GM18505 (cell line): ENCODE results near the gene SERTM2.
"Not testable (repeated sequence)": the region's sequence is repeated elsewhere in the genome, so short reads cannot be mapped to it uniquely, and the experiment has no call there.

ENCODE experiments used
- ATAC-seq: cut with Tn5 transposase; IDR thresholded peaks from one replicate; pipeline ENCODE4 v1.9.1; 2021; ENCODE audit not compliant: unreplicated experiment
- POLR2A ChIP-seq: IDR thresholded peaks from 4 replicates; pipeline ENCODE4 v1.6.1; 2011; ENCODE audit warnings: borderline replicate concordance; ENCODE audit not compliant: insufficient read depth, insufficient read length; ENCODE audit errors: extremely low read depth

The SERTM2 gene

DNA sequence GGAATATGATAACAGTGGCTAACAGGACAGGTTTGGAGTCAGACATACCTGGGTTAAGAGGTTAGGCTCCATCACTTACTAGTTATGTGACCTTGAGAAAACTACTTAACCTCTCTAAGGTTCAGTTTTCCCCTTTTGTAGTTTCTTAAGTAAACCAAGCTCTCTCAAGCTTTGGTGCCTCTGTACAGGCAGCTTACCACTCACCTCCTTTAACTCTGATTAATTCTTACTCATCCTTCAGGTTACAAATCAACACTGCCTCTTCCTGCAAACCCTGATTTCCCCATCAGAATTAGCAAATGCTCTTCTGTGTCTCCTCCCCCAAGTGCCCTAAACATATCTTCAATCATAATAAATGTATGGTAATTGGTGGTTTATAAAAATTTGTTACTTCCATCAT lies 3.5 kb upstream of the SERTM2 start:
- no peak for TF ChIP-seq POLR2A
- no peak for ATAC-seq

GRCh38 chrX:111515298-111515697 lies 3.9 kb downstream of the SERTM2 start:
- no peak for ATAC-seq
- no peak for TF ChIP-seq POLR2A

GRCh38 chrX:111518667-111519066 lies 7.2 kb downstream of the SERTM2 start:
- TF ChIP-seq POLR2A = no peak

DNA sequence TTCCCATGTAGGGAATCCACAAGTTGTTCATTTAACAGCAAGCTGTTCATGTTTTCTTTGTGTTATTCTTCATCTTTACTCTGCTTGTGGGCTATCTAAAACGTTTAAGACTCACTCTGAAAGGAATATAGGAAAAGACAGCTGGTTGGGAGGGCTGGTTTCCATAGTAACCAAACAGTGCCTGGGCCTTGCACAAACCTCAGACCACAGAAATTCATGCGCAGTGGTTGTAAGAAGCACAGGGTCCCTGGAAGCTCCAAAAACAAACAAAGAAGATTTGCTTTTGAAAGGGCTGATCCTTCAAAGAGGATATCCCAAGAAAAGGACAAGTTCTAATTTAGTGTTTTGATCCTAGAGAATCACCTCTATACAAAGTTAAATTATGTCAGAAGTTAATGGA lies 7.8 kb downstream of the SERTM2 start:
- ATAC-seq = no peak
- TF ChIP-seq POLR2A = no peak

More at GRCh38 chrX:111518667-111519066, 7.2 kb downstream of the SERTM2 start:
- no peak for ATAC-seq

DNA sequence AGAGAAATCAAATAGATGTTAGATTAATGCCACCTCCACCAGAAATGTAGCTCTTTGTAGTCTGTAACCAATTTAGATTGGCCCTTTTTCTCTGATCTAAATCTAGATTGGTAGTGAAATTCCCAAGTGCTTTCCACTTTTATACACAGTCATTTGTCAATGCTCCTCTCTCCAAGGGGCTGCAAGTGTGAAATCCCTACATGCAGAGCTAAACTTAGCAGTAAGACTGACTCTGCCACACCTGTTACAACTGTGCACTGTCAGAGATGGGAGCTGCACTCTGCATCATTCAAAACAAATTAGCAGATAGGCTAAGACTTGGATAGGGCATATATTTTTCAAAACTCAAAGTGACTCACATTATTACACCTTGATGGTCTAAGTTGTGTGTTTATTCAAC lies 9.1 kb downstream of the SERTM2 start:
- TF ChIP-seq POLR2A = no peak
- no peak for ATAC-seq

DNA sequence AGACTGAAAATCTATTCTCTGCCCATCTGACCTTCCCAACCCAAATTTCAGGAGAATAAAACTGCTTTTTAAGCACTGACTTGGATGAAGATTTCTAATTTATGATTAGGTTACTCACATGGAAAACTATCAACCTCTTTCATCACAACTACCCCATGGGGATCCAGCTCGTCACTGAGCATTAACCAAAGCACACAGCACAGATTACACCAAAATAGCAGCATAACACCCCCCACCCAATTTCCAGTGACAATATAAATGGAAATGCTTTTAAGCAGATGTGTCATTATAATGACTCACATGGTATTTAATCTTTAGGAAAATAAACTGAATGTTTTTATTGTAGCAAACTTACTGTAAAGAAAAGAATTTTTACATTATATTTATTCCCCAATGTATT lies 9.7 kb downstream of the SERTM2 start:
- no peak for ATAC-seq
- no peak for TF ChIP-seq POLR2A

- no peak for ATAC-seq
- no peak for TF ChIP-seq POLR2A
These were observed 31.8 kb downstream of the SERTM2 start for GRCh38 chrX:111543212-111543741.

DNA sequence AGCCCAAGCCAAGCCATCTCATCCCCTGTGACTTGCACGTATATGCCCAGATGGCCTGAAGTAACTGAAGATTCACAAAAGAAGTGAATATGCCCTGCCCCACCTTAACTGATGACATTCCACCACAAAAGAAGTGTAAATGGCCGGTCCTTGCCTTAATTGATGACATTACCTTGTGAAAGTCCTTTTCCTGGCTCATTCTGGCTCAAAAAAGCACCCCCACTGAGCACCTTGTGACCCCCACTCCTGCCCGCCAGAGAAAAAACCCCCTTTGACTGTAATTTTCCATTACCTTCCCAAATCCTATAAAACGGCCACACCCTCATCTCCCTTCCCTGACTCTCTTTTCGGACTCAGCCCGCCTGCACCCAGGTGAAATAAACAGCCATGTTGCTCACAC lies 37.8 kb downstream of the SERTM2 start:
- ATAC-seq = not testable (repeated sequence)

DNA sequence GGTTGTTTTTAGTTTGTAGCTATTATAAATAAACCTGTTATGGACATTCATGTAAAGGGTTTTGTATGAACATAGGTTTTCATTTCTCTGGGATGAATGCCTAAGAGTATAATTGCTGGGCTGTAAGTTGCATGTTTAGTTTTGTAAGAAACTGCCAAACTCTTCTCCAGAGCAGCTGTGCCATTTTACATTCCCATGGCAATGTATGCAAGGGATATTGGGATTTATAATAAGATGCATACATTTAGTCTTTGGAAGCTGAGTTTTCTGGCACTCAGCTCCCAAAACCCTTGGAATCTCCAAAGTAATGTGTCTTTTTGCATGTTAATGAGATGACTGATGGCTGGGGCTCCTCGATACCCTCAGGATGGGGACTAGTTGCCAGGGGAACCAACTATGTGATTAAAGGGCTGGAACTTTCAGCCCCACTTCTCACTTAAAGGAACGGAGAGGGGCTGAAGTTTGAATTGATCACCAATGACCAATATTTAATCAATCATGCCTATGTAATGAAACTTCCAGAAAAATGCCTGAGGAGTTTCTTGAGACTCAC lies 44.0 kb downstream of the SERTM2 start:
- TF ChIP-seq POLR2A = no peak
- no peak for ATAC-seq

DNA sequence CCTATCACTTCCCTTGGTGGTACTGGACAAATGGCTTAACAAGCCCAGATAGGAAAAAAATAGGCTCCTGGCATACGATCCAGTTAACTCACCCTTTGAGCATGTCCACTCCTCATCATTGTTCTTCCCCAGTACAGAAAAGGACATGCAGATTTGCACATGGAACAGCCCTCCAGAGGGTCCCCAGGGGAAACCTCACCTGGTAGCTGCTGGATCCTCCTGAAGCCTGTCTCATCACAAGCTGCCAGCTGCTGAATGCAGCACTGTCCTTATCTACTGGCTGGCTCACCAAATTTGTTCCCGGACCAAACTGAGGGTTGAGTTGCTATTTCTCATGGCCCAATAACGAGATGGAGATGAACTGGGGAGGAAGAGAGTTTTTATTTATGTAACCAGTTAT lies 49.4 kb downstream of the SERTM2 start:
- no peak for ATAC-seq
- no peak for TF ChIP-seq POLR2A

DNA sequence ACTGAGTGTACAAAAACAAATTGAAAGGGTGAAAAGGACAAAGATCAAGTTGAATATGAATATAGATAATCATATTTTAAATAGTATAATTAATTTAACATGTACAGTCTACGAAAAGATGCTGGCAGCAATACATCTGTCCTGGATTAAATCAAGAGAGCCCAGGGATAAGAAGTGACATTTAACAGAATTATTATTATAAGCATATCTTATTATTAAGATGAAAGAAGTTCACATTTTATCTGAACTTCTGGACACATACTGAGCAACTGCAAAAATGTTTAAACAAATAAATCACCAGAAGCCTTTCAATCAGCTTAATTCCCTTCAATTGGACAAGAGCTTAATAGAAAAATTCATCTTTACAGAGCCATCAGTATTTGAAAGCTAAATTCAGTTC lies 50.4 kb downstream of the SERTM2 start:
- no peak for ATAC-seq
- no peak for TF ChIP-seq POLR2A

DNA sequence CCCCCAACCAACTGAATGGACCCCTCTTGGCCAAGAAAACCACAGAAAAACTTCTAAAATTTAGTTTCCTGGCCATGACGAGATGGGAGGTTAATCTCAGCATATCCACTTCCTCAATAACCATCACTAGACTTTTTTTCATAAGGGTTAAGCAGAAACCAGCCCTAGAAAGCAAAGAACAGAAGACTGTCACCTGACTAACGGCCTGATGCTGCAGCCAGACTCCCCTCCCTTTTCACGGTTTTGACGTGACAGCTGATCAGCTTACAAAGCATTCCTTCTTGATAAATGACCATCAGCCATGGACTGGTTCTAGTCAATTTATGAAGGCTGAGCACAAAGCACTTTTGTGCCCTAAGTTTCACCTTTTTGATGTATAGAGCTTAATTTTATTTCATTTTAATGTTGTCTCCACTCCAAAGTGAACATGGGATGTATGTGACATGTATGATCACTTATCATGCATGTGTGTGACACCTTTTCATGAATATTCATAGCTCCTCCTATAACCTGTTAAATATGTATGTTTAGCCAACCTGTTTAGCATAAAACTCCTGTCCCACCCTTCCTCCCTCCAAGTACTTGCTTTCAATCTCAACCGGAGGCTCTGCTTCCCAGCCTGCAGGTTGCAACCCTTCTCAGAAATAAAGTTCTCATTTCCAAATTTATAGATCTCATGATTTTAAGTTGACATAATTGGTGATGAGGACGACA lies 56.3 kb downstream of the SERTM2 start:
- ATAC-seq = no peak
- no peak for TF ChIP-seq POLR2A

DNA sequence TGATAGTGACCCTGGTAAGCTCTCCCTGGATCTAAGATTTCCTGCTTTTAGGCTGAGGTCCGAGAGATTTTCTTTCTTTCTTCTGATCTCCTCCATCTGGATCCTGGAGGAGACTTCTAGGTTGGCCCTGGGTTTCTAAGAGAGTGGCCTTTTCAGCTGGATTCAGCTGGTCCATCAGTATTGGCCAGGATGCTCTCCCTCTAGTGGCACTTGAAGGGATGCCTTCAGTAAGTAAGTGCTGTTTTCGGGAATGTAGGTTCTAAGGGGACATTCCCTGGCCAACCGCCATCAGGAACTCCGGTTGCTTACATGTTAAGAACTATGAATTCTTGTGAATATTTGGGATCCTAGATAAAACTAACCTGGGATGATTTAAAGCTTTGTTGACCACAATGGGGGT lies 56.9 kb downstream of the SERTM2 start:
- TF ChIP-seq POLR2A = no peak
- ATAC-seq = no peak

DNA sequence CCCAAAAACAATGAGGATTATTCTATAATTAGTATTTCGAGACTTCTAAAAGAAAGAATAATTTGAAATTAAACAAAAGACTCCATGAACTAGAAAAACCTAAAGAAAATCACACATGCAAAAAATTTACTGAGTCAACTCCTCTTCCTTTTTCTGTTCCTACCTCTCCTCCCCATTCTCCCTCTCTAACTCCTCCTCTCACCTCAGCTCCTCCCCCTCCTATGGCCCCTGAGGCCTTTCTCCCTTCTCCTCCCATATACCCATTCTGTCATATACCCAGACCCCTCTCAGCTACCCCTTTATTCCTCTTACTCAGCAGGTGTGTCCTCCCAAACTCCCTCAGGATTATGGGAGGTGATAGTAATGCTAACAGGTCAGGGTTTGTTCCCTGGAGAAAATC lies 57.4 kb downstream of the SERTM2 start:
- TF ChIP-seq POLR2A = no peak
- no peak for ATAC-seq
